GM21723 (cell line): ENCODE data around the gene SULT6B1.

ENCODE experiments used
- ATAC-seq: cut with Tn5 transposase; IDR thresholded peaks from one replicate; pipeline ENCODE4 v1.9.1; 2021; ENCODE audit warnings: mild to moderate bottlenecking, moderate library complexity; ENCODE audit not compliant: unreplicated experiment

SULT6B1 gene

GRCh38 chr2:37153224-37153623, 35.2 kb downstream of the SULT6B1 start:
- no peak for ATAC-seq

- no peak for ATAC-seq
Measured at GRCh38 chr2:37149626-37150322, 38.7 kb downstream of the SULT6B1 start.

- no peak for ATAC-seq
Measured at GRCh38 chr2:37148325-37148724, 40.1 kb downstream of the SULT6B1 start.

GRCh38 chr2:37146062-37146461, 42.4 kb downstream of the SULT6B1 start:
- no peak for ATAC-seq

GRCh38 chr2:37143974-37144373, 44.5 kb downstream of the SULT6B1 start:
- ATAC-seq: no peak

GRCh38 chr2:37142546-37142945, 45.9 kb downstream of the SULT6B1 start:
- no peak for ATAC-seq

GRCh38 chr2:37132914-37133313, 55.6 kb downstream of the SULT6B1 start:
- ATAC-seq: no peak

GRCh38 chr2:37125416-37125815, 63.1 kb downstream of the SULT6B1 start:
- no peak for ATAC-seq

GRCh38 chr2:37119157-37119556, 69.3 kb downstream of the SULT6B1 start:
- no peak for ATAC-seq
